ENCODE measurements around the gene ARSB.

Gene ARSB

GRCh38 chr5:78837836-78838235, 147.3 kb downstream of the ARSB start:
- DNase-seq (ENCODE audit: low read depth in 2 of 2), result no peak

- DNase-seq (ENCODE audit: low read depth in 2 of 2), result no peak
These were observed 149.9 kb downstream of the ARSB start for GRCh38 chr5:78835176-78835575.

GRCh38 chr5:78833284-78833683, 151.8 kb downstream of the ARSB start:
- no peak for DNase-seq (ENCODE audit: low read depth in 2 of 2)

GRCh38 chr5:78830528-78831046, 154.5 kb downstream of the ARSB start:
- no peak for DNase-seq (ENCODE audit: low read depth in 2 of 2)

- no peak for DNase-seq (ENCODE audit: low read depth in 2 of 2)
These were observed 155.1 kb downstream of the ARSB start for GRCh38 chr5:78829811-78830527.

- DNase-seq (ENCODE audit: low read depth in 2 of 2), result no peak
These were observed 157.4 kb downstream of the ARSB start for GRCh38 chr5:78827725-78828124.

GRCh38 chr5:78824831-78825281, 160.3 kb downstream of the ARSB start:
- DNase-seq (ENCODE audit: low read depth in 2 of 2), result no peak

- DNase-seq (ENCODE audit: low read depth in 2 of 2), result no peak
These were observed 161.9 kb downstream of the ARSB start for GRCh38 chr5:78823196-78823595.

GRCh38 chr5:78821536-78822021, 163.5 kb downstream of the ARSB start:
- no peak for DNase-seq (ENCODE audit: low read depth in 2 of 2)

- DNase-seq (ENCODE audit: low read depth in 2 of 2), result no peak
These were observed 165.4 kb downstream of the ARSB start for GRCh38 chr5:78819707-78820106.

GRCh38 chr5:78819166-78819565, 165.9 kb downstream of the ARSB start:
- no peak for DNase-seq (ENCODE audit: low read depth in 2 of 2)

- DNase-seq (ENCODE audit: low read depth in 2 of 2), result no peak
These were observed 168.9 kb downstream of the ARSB start for GRCh38 chr5:78816143-78816765.

GRCh38 chr5:78813906-78814530, 171.1 kb downstream of the ARSB start:
- peak; percentile 86 to 87 for DNase-seq (ENCODE audit: low read depth in 2 of 2)

GRCh38 chr5:78813286-78813685, 171.8 kb downstream of the ARSB start:
- no peak for DNase-seq (ENCODE audit: low read depth in 2 of 2)

GRCh38 chr5:78811866-78812265, 173.2 kb downstream of the ARSB start:
- DNase-seq (ENCODE audit: low read depth in 2 of 2), result no peak

- DNase-seq (ENCODE audit: low read depth in 2 of 2), result peak; percentile 67 to 71
These were observed 173.8 kb downstream of the ARSB start for GRCh38 chr5:78811121-78811817.

GRCh38 chr5:78810098-78810920, 174.8 kb downstream of the ARSB start:
- no peak for DNase-seq (ENCODE audit: low read depth in 2 of 2)

- no peak for DNase-seq (ENCODE audit: low read depth in 2 of 2)
These were observed 175.7 kb downstream of the ARSB start for GRCh38 chr5:78809444-78809843.

- DNase-seq (ENCODE audit: low read depth in 2 of 2), result no peak
These were observed 176.3 kb downstream of the ARSB start for GRCh38 chr5:78808818-78809217.

- no peak for DNase-seq (ENCODE audit: low read depth in 2 of 2)
These were observed 176.7 kb downstream of the ARSB start for GRCh38 chr5:78808380-78808779.

GRCh38 chr5:78806544-78806943, 178.6 kb downstream of the ARSB start:
- DNase-seq (ENCODE audit: low read depth in 2 of 2), result peak; percentile 82

All from fibroblast of skin of left quadriceps (primary cell).